Measurements from ENCODE around the gene HSPA14. TPM values are rescaled to one million over a fixed set of nuclear protein-coding genes. Genes with fewer than 3 reads are reported as not detected.

HSPA14 gene
- total RNA-seq, 2 donors from 2014 or later: 6.7 to 11.5 TPM

DNA sequence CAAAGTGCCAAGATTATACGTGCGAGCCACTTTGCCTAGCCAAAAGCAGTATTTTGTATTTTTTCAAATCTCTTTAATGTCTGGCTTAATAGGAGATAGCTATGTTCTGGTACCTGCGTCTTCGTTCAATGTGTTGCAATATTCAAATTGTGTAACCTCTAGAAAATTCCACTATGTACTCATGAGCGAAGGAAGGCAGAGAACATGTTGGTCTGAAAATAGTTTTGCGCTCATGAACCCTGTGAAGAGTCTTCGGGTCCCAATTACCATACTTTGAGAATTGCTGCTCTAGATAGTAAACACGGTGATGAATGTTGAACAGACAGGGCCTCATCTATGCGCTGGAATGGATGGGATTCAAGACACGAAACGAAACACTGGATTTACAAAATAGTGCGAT is 37.8 kb downstream of the HSPA14 start:
- Histone ChIP-seq H3K4me1 (replicated peaks) (no peaks in the 10 kb centered on the region), H3K4me3 (no peak overlapping the region), H3K27ac (no peak overlapping the region), H3K9me3 (no peaks in the 10 kb centered on the region), H3K27me3 (replicated peaks; ENCODE audit: insufficient read depth) (no peaks in the 10 kb centered on the region), H3K36me3 (no peaks in the 10 kb centered on the region)
- WGBS: 93% methylated on average over 12 of the region's 12 CpGs
- no peak for DNase-seq (ENCODE audit: low spot score)
- intact Hi-C loops (cut with DNase I): loop anchor here (5.0 kb wide), 2 partner anchors 39 to 81 kb away; partner anchors contain the start of genes CDNF, HSPA14, MEIG1 and MSANTD7
- TF ChIP-seq POLR2A (IDR thresholded peaks at IDR 0.05) (no peak), POLR2AphosphoS5 (IDR thresholded peaks at IDR 0.05) (no peak)
- TF ChIP-seq, protein P1, sequence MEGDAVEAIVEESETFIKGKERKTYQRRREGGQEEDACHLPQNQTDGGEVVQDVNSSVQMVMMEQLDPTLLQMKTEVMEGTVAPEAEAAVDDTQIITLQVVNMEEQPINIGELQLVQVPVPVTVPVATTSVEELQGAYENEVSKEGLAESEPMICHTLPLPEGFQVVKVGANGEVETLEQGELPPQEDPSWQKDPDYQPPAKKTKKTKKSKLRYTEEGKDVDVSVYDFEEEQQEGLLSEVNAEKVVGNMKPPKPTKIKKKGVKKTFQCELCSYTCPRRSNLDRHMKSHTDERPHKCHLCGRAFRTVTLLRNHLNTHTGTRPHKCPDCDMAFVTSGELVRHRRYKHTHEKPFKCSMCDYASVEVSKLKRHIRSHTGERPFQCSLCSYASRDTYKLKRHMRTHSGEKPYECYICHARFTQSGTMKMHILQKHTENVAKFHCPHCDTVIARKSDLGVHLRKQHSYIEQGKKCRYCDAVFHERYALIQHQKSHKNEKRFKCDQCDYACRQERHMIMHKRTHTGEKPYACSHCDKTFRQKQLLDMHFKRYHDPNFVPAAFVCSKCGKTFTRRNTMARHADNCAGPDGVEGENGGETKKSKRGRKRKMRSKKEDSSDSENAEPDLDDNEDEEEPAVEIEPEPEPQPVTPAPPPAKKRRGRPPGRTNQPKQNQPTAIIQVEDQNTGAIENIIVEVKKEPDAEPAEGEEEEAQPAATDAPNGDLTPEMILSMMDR (IDR thresholded peaks at IDR 0.05): no peak

DNA sequence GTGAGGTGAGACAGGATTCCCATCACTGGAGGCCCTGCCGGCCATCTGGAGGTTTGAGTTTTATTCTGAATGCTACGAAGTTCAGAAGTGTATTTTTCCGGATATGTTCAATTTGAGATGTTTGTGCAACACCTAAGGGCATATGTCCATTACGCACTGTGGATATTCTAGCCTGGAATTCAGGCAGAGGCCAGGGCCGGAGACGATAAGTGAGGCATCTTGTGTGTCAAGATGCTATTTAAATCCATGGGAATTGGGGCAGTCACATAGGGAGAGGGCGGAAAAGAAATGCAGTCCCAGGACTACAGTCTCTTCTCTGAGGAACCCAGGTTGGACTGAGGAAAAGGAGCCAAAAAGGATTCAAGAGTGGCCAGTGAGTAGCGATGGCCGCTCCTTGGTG is 38.7 kb downstream of the HSPA14 start:
- WGBS: 92% methylated on average over 9 of the region's 9 CpGs
- Histone ChIP-seq H3K36me3 (no peaks in the 10 kb centered on the region), H3K4me1 (replicated peaks) (no peaks in the 10 kb centered on the region), H3K27me3 (replicated peaks; ENCODE audit: insufficient read depth) (no peaks in the 10 kb centered on the region), H3K9me3 (no peaks in the 10 kb centered on the region), H3K27ac (no peak overlapping the region), H3K4me3 (no peak overlapping the region)
- DNase-seq (ENCODE audit: low spot score): no peak
- intact Hi-C loops (cut with DNase I): loop anchor here (5.0 kb wide), 2 partner anchors 39 to 81 kb away; partner anchors contain the start of genes CDNF, HSPA14, MEIG1 and MSANTD7
- TF ChIP-seq POLR2A (IDR thresholded peaks at IDR 0.05): no peak
- no peak for TF ChIP-seq POLR2AphosphoS5 (IDR thresholded peaks at IDR 0.05)
- TF ChIP-seq, protein P1 (IDR thresholded peaks at IDR 0.05): no peak

DNA sequence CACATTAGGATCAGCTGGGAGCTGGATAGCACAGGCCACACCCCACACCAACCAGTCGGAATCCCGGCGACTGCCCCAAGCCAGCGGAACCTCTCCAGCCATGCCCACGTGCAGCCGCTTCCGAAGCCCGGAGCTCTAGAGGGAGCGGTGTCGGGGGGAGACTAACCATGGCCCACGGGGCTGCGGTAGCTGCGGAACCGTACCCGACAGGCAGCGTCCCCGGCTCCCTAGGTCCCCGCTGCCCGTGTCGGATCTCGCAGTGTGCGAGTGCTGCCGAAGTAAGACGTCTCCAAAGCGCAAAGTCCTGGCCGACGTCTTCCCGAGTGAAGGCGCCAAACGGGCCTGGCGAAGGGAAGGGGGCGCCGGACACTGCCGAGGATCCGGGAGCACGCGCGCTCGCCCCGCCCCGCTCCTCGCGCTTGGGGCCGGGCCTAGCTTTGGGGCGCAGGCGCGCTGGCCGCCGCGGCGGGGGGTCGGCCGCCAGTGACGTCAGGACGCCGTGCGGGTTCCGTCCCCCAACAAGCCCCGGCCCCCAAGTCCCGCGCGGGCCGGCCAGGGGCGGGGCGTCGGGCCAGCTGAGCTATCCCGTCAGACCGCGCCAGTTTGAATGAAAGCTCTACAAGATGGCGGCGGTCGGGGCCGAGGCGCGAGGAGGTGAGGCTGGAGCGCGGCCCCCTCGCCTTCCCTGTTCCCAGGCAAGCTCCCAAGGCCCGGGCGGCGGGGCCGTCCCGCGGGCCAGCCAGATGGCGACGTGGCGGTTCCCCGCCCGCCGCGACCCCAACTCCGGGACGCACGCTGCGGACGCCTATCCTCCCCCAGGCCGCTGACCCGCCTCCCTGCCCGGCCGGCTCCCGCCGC is 40.4 kb downstream of the HSPA14 start, which contains the start of gene SUV39H2:
SUV39H2 (plus strand) TSS at position 601 of the 858 bp plus-strand sequence; CDS start at position 624, 23 bp downstream.
- TF ChIP-seq, protein P1 (IDR thresholded peaks at IDR 0.05): peak in 2 of 4 experiments; percentile 32
- TF ChIP-seq POLR2A (IDR thresholded peaks at IDR 0.05) (peak; percentile 80), POLR2AphosphoS5 (IDR thresholded peaks at IDR 0.05) (peak; percentile 67)
- under 1% methylated on average over 70 of the region's 102 CpGs for WGBS
- H3K4me3 ChIP-seq: peak within 1 kb of the TSS; percentile 97
- peak within 1 kb of the TSS; percentile 97 to 98 for H3K27ac ChIP-seq
- no peaks in the 10 kb centered on the region for H3K4me1 ChIP-seq (replicated peaks)
- intact Hi-C loops (cut with DNase I): loop anchor here (5.0 kb wide), 2 partner anchors 41 to 79 kb away; partner anchors contain the start of genes CDNF, HSPA14, MEIG1 and MSANTD7
- no peaks in the 10 kb centered on the region for H3K27me3 ChIP-seq (replicated peaks; ENCODE audit: insufficient read depth)
- H3K36me3 ChIP-seq: no peaks in the 10 kb centered on the region
- DNase-seq (ENCODE audit: low spot score): peak; percentile 96
- H3K9me3 ChIP-seq: no peaks in the 10 kb centered on the region

DNA sequence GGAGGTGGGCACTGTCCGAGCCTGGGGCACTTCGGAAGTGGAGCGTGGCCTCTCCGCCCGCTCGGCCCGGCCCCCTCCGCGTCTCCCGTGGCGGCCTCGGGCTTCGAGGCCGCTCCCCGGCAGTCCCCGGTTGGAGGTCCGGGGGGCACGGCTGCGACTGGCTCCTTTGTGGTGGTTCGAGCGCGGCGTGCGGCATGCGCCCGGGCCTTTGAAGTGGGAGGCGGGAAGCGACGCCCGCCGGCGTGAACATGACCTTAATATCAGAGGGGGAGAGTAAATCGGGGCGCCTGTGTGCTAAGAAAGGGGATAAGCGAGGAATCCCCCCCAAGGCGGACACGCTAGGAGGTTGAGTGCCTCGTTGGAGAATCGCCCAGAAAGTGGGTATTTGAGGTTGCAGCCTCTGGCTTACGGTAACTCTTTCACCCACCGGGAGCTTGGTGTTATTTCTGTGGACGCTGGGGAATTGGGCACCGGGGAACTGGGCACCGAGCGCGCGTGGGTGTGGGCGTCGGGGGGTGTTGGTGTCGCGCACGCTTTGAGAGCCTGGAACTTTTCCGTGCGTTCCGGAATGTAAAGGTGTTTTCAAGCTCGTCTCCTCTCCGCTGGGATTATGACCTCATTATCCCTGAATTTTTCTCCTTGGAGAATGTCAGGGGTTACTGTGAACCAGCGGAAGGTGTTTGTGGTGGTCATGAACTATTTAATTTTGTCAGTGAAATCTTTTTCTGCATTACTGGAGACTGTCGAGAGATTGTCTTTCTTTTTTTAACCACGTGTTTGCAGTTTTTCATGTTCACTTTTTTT is 41.2 kb downstream of the HSPA14 start:
- H3K27me3 ChIP-seq (replicated peaks; ENCODE audit: insufficient read depth): no peaks in the 10 kb centered on the region
- TF ChIP-seq, protein P1 (IDR thresholded peaks at IDR 0.05): no peak
- no peak for TF ChIP-seq POLR2AphosphoS5 (IDR thresholded peaks at IDR 0.05)
- no peak for TF ChIP-seq POLR2A (IDR thresholded peaks at IDR 0.05)
- H3K9me3 ChIP-seq: no peaks in the 10 kb centered on the region
- H3K27ac ChIP-seq: peak overlapping the region; percentile 97 to 98
- peak; percentile 15 for DNase-seq (ENCODE audit: low spot score)
- H3K4me1 ChIP-seq (replicated peaks): no peaks in the 10 kb centered on the region
- no peaks in the 10 kb centered on the region for H3K36me3 ChIP-seq
- intact Hi-C loops (cut with DNase I): loop anchor here (5.0 kb wide), 2 partner anchors 42 to 78 kb away; partner anchors contain the start of genes CDNF, HSPA14, MEIG1 and MSANTD7
- under 1% methylated on average over 58 of the region's 60 CpGs for WGBS
- peak overlapping the region; percentile 97 for H3K4me3 ChIP-seq
